Measurements from ENCODE around the gene CBX2.
A peak's percentile ranks its signal among the peaks of the same experiment; 100 is the strongest.

Gene CBX2

DNA sequence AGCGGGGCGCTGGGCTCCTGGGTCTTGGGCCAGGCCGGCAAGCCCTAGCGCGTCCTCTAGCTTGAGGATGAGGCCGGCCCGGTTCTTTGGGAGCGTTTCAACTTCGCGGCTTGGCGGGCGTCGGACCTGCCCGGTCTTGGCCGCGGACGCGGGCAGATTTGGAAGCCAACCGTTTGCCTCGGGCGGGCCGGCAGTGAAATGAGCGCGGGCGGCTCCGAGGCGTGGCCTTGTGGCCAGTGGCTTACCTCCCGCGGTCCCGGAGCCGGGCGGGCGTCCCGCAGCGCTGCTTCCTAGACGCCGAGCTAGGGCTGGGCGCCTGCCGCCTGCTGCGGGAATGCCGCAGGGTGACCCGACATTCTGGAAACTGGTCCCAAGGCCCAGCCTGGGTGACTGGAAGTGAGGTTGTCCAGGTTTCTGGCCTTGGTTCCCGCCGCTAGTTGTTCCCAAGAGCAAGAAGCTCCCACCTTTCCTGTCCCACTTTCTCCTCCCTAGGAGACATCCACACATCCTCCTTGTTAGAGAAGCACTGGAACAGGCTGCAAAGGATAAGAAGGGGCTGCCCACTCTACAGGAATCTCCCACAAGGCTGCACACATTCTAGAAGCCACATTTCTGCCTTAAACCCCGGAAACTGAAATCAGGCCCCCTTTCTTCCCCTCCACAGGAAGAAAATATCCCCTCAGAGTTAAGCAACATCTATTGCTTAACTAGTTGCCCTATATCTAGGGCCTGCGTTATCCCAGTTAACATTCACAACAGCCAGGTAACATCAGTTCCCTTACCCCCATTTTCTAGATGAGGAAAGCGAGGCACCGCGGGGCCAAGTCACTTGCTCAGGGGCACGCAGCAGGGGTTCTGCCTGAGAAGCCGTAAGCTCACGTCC lies 23.4 kb downstream of the CBX2 start:
- Histone ChIP-seq H3K9me3 (ENCODE audit: insufficient read depth, low read length, severe bottlenecking) (no peaks in the 10 kb centered on the region), H3K27me3 (ENCODE audit: insufficient read depth, low read length, poor library complexity) (peaks cover 40% of the 10 kb centered on the region), H3K9ac (ENCODE audit: low read depth, low read length) (peak overlapping the region; percentile 57), H3K4me1 (ENCODE audit: insufficient read depth, low read length) (peaks cover 64% of the 10 kb centered on the region), H3K27ac (ENCODE audit: low read length) (peak overlapping the region; percentile 64; the same call in 1 of the 2 replicates), H3K36me3 (ENCODE audit: insufficient read depth, low read length) (no peaks in the 10 kb centered on the region; the same call in 1 of the 2 replicates), H4K20me1 (ENCODE audit: insufficient read depth, low read length) (peaks cover under 1% of the 10 kb centered on the region; the same call in 1 of the 2 replicates), H3K4me2 (ENCODE audit: insufficient read depth, low read length) (peak overlapping the region; percentile 77), H3K4me3 (ENCODE audit: low read depth in 1 of 2, low read length in 2 of 2) (peak overlapping the region in 1 of 2 experiments; percentile 57; a peak in 2 of 4 replicates), H2AFZ (ENCODE audit: low read depth, low read length) (peak overlapping the region; percentile 55; the same call in 1 of the 2 replicates), H3K79me2 (ENCODE audit: insufficient read depth, low read length) (peaks cover 13% of the 10 kb centered on the region)
- TF ChIP-seq EZH2 (IDR thresholded peaks at IDR 0.05; ENCODE audit: borderline replicate concordance, low read depth, low read length, severe bottlenecking) = no peak
- TF ChIP-seq, protein P1, sequence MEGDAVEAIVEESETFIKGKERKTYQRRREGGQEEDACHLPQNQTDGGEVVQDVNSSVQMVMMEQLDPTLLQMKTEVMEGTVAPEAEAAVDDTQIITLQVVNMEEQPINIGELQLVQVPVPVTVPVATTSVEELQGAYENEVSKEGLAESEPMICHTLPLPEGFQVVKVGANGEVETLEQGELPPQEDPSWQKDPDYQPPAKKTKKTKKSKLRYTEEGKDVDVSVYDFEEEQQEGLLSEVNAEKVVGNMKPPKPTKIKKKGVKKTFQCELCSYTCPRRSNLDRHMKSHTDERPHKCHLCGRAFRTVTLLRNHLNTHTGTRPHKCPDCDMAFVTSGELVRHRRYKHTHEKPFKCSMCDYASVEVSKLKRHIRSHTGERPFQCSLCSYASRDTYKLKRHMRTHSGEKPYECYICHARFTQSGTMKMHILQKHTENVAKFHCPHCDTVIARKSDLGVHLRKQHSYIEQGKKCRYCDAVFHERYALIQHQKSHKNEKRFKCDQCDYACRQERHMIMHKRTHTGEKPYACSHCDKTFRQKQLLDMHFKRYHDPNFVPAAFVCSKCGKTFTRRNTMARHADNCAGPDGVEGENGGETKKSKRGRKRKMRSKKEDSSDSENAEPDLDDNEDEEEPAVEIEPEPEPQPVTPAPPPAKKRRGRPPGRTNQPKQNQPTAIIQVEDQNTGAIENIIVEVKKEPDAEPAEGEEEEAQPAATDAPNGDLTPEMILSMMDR (IDR thresholded peaks at IDR 0.05; ENCODE audit: borderline replicate concordance, extremely low read depth, low read length, poor library complexity, severe bottlenecking) = no peak
- no peak for ATAC-seq (ENCODE audit: insufficient read depth, low read depth)
- no peak for DNase-seq

DNA sequence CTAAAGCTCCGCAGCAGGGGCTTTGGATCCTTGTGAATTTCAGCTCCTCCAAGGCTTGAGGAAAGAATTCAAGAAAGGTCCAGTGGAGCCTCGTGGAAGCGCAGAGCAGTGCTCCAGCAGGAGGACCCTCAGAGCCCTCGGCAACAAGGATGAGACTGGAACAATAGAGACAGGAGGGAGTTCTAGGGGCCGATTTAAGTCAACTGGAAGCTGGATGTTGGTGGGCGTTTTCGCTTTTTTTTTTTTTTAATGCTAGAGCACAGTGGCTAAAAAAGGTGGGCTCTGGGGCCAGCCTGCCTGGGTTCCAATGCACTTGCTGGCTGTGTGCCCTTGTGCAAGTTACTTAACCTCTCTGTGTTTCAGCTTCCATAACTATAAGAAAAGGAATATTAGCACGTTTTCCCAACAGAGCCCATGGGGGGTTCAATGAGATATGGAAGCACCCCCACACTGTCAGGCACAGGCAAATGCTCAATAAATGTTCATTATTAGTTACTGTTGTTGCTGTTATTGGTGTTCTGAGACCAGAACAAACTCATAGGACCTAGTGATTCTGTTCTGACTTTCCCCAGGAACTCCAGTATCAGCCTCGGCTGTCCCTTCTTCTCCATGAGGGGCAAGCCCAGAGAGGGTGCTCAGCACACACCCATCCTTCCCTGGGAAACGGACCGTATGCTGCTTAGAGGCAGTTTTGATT lies 24.2 kb downstream of the CBX2 start:
- H2AFZ ChIP-seq (ENCODE audit: low read depth, low read length) = no peak overlapping the region
- H3K36me3 ChIP-seq (ENCODE audit: insufficient read depth, low read length) = no peaks in the 10 kb centered on the region
- H3K27ac ChIP-seq (ENCODE audit: low read length) = no peak overlapping the region
- no peak overlapping the region for H3K9ac ChIP-seq (ENCODE audit: low read depth, low read length)
- H3K79me2 ChIP-seq (ENCODE audit: insufficient read depth, low read length) = peaks cover 8% of the 10 kb centered on the region
- H3K4me2 ChIP-seq (ENCODE audit: insufficient read depth, low read length) = no peak overlapping the region
- H3K4me3 ChIP-seq (ENCODE audit: low read depth in 1 of 2, low read length in 2 of 2) = no peak overlapping the region
- TF ChIP-seq EZH2 (IDR thresholded peaks at IDR 0.05; ENCODE audit: borderline replicate concordance, low read depth, low read length, severe bottlenecking) = no peak
- TF ChIP-seq, protein P1 (IDR thresholded peaks at IDR 0.05; ENCODE audit: borderline replicate concordance, extremely low read depth, low read length, poor library complexity, severe bottlenecking) = no peak
- peaks cover 44% of the 10 kb centered on the region for H3K27me3 ChIP-seq (ENCODE audit: insufficient read depth, low read length, poor library complexity)
- H3K4me1 ChIP-seq (ENCODE audit: insufficient read depth, low read length) = peaks cover 64% of the 10 kb centered on the region
- H4K20me1 ChIP-seq (ENCODE audit: insufficient read depth, low read length) = no peaks in the 10 kb centered on the region
- DNase-seq = no peak
- no peak for ATAC-seq (ENCODE audit: insufficient read depth, low read depth)
- no peaks in the 10 kb centered on the region for H3K9me3 ChIP-seq (ENCODE audit: insufficient read depth, low read length, severe bottlenecking)

DNA sequence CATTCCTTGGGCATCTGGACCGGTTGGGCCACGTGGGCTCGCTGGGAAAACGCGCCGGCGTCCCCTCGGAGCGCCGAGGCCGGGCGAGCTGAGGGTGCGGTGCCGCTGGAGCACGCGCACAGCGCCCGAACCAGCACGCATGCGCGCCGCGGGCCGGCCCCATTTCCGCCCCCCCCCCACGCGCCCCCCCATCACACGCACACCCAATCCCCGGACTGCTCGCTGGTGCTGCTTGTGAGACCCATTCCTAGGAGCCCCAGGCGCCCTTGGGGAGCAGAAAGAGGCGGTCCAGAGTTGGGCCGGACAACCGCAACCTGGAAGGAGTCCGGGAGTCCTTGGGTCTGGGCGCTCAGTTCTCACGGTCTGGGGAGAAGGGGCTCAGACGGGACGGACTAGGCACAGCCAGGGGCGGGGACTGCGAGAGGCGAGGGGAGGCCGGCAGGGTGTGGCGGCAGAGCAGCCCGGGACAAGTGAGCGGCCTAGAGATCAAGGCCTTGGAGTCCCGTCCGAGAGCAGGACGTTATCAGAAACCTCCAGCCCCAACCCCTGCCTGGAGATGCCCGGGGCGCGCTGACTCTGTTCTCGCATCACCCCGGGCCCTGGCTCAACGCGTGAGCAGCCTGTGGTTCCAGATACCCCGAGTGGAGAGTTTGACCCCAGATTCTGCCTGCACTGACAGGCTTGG lies 24.9 kb downstream of the CBX2 start:
- peak overlapping the region; percentile 78 for H3K4me2 ChIP-seq (ENCODE audit: insufficient read depth, low read length)
- DNase-seq (no peak), ATAC-seq (ENCODE audit: insufficient read depth, low read depth) (no peak)
- H3K4me3 ChIP-seq (ENCODE audit: low read depth in 1 of 2, low read length in 2 of 2) = peak overlapping the region in 1 of 2 experiments; percentile 58; a peak in 2 of 4 replicates
- H3K4me1 ChIP-seq (ENCODE audit: insufficient read depth, low read length) = peaks cover 61% of the 10 kb centered on the region
- peaks cover 43% of the 10 kb centered on the region for H3K27me3 ChIP-seq (ENCODE audit: insufficient read depth, low read length, poor library complexity)
- no peak overlapping the region for H2AFZ ChIP-seq (ENCODE audit: low read depth, low read length)
- H3K27ac ChIP-seq (ENCODE audit: low read length) = no peak overlapping the region
- H3K36me3 ChIP-seq (ENCODE audit: insufficient read depth, low read length) = no peaks in the 10 kb centered on the region
- peak overlapping the region; percentile 57 for H3K9ac ChIP-seq (ENCODE audit: low read depth, low read length)
- peaks cover 8% of the 10 kb centered on the region for H3K79me2 ChIP-seq (ENCODE audit: insufficient read depth, low read length)
- no peaks in the 10 kb centered on the region for H3K9me3 ChIP-seq (ENCODE audit: insufficient read depth, low read length, severe bottlenecking)
- no peak for TF ChIP-seq EZH2 (IDR thresholded peaks at IDR 0.05; ENCODE audit: borderline replicate concordance, low read depth, low read length, severe bottlenecking)
- no peaks in the 10 kb centered on the region for H4K20me1 ChIP-seq (ENCODE audit: insufficient read depth, low read length)

All from DND-41 (cell line).